Suprapubic skin (tissue), 4 donors: ENCODE measurements around the gene RRP1.

Experiments used
- CTCF ChIP-seq, 2 donors: fragments of 200-600 bp in 1 of 2; fragments of 450-650 bp in 1 of 2; sonication (generic) in 1 of 2; IDR thresholded peaks; one replicate each; pipeline ENCODE4 v1.5.1; 2016 to 2019; ENCODE audit warnings: antibody characterized with exemption in 2 of 2, mild to moderate bottlenecking in 1 of 2, moderate library complexity in 1 of 2
- EP300 ChIP-seq: sonication (generic); formaldehyde crosslinking; IDR thresholded peaks from one replicate; pipeline ENCODE4 v1.6.1; 2017; ENCODE audit warnings: antibody characterized with exemption
- POLR2A ChIP-seq, 2 donors: fragments of 450-650 bp; IDR thresholded peaks; one replicate each; pipeline ENCODE4 v1.6.1; 2017; ENCODE audit warnings: antibody characterized with exemption in 2 of 2, mild to moderate bottlenecking in 2 of 2, moderate library complexity in 2 of 2
- POLR2AphosphoS5 ChIP-seq, 3 donors: sonication (generic); formaldehyde crosslinking; IDR thresholded peaks; one replicate each; pipeline ENCODE4 v1.6.1; 2017; ENCODE audit warnings: antibody characterized with exemption in 3 of 3

- TF ChIP-seq EP300: no peak
- no peak for TF ChIP-seq POLR2A (IDR thresholded peaks at IDR 0.05)
- no peak for TF ChIP-seq CTCF (IDR thresholded peaks at IDR 0.05)
- TF ChIP-seq POLR2AphosphoS5 (IDR thresholded peaks at IDR 0.05): no peak
These were observed 43.4 kb upstream of the RRP1 start for GRCh38 chr21:43745772-43746517.
